Activated T-cell treated with anti-CD3 and anti-CD28 coated beads, Interleukin-2, amount 50 U/mL, for 1 hour (primary cell): ENCODE measurements around the gene CHST1.

Experiments
- DNase-seq: peaks from one replicate; pipeline ENCODE4 v3.0.0-alpha.2; 2020

The CHST1 gene

DNA sequence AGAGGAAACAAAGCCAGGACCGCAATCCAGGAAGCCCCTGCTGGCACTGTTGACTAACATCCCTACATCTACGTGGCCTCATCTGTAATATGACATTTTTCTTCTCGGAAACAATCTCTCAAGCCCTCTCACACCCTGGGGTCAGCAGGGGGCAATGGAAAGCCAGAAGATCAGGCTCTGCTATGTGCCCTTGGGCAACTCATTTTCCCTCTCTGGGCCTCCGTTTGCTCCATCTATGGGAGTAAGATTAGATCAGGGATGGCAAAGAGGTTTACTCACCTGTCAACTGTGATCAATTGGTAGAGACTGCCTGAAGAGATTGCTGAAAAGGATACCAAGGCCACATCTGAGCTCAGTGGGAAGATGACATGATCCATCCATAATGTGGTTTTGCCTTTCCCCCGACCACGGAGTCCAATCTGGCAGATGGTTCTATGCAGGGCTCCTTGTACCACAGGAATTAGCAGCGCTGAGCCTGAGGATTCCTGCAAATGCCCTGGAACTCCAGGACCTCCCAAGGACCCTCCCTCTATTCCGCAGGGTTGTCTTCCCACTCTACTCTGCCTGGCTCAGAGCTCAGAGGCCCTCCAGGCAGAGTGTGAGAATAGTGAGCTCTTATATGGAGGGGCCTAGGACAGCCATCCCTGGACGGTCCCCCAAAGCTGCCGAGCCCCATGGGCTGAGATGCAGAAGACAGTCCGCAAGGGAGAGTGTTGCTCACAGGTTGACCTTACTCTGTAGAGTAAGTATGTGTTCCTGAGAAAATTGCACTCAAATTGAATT lies 66.1 kb downstream of the CHST1 start:
- no peak for DNase-seq
